Heart left ventricle (tissue), 16 donors: Measurements from ENCODE around the gene COQ8A. TPM values are rescaled to one million over a fixed set of nuclear protein-coding genes. Genes with fewer than 3 reads are reported as not detected.

Experiments used
- ATAC-seq, 4 donors: fragments of 200-7000 bp; cut with Tn5 transposase; one replicate each; pipeline ENCODE4 v1.9.1; 2020 to 2022; ENCODE audit warnings: moderate library complexity in 4 of 4, mild to moderate bottlenecking in 3 of 4, moderate number of reproducible peaks in 1 of 4
- DNase-seq, 5 donors: peaks; one replicate each; pipeline ENCODE4 v3.0.0-alpha.2; 2020
- H3K27ac ChIP-seq, 12 donors: fragments of 200-600 bp; sonication (generic) in 4 of 12; one replicate each; pipeline versions ENCODE4 v1.5.0 to v1.8.0; 2016 to 2022; ENCODE audit warnings: mild to moderate bottlenecking in 2 of 12
- H3K27me3 ChIP-seq, 9 donors: fragments of 200-600 bp; sonication (generic) in 2 of 9; one replicate each; pipeline versions ENCODE4 v1.5.1 to v1.8.0; 2016 to 2022; ENCODE audit warnings: mild to moderate bottlenecking in 3 of 9
- H3K36me3 ChIP-seq, 9 donors: fragments of 200-600 bp; sonication (generic) in 2 of 9; one replicate each; pipeline versions ENCODE4 v1.5.0 to v1.8.0; 2018 to 2022; ENCODE audit warnings: mild to moderate bottlenecking in 2 of 9
- H3K4me1 ChIP-seq, 12 donors: fragments of 200-600 bp; sonication (generic) in 4 of 12; one replicate each; pipeline versions ENCODE4 v1.5.0 to v1.8.0; 2016 to 2022; ENCODE audit warnings: mild to moderate bottlenecking in 3 of 12
- H3K4me3 ChIP-seq, 12 donors: fragments of 200-600 bp; sonication (generic) in 4 of 12; one replicate each; pipeline versions ENCODE4 v1.5.0 to v1.8.0; 2017 to 2022; ENCODE audit warnings: mild to moderate bottlenecking in 9 of 12, moderate library complexity in 4 of 12
- H3K9me3 ChIP-seq, 12 donors: fragments of 200-600 bp; sonication (generic) in 4 of 12; one replicate each; pipeline versions ENCODE4 v1.5.0 to v1.8.0; 2016 to 2022; ENCODE audit warnings: mild to moderate bottlenecking in 1 of 12
- CTCF ChIP-seq, 12 donors: fragments of 200-600 bp; sonication (generic) in 4 of 12; IDR thresholded peaks; one replicate each; pipeline versions ENCODE4 v1.5.0 to v1.8.0; 2018 to 2022; ENCODE audit warnings: antibody characterized with exemption in 12 of 12, mild to moderate bottlenecking in 5 of 12
- POLR2A ChIP-seq, 2 donors: fragments of 450-650 bp; IDR thresholded peaks; one replicate each; pipeline ENCODE4 v1.6.1; 2017; ENCODE audit warnings: antibody characterized with exemption in 2 of 2, mild to moderate bottlenecking in 2 of 2, moderate library complexity in 2 of 2
- WGBS, 4 donors: extraction: QIAGEN DNeasy Blood & Tissue Kit in 2 of 4; methylation state at CpG; one replicate each; pipeline versions ENCODE4 v1.1.5 to v1.1.7; 2013 to 2018; 5-methylcytosine and 5-hydroxymethylcytosine counted together
- intact Hi-C, 10 donors: fragments of 100-400 bp; cut with DNase I; formaldehyde crosslinking; loops; one replicate each; pipeline versions ENCODE4 v1.11.1 to v1.14.2; 2022
- long read RNA-seq, 3 donors: library from polyadenylated mRNA; unstranded; transcript quantifications; one replicate each; pipeline ENCODE4 v2.0.0, GENCODE V29; 2020 to 2021
- polyA plus RNA-seq, 2 donors: library from polyadenylated mRNA; stranded (reverse); fragments of 200-250 nt; gene quantifications; one replicate each; pipeline ENCODE4 v1.2.3, GENCODE V29; 2013
- total RNA-seq, 9 donors: library from RNA; depleted of rRNA in 2 of 9; stranded (reverse); fragments of >200 nt in 2 of 9; fragmentation: NEBNext Ultra II Directional in 3 of 9; extraction: Animal tissue kit (Norgen Biotek cat#: 25700) in 3 of 9; gene quantifications; one replicate each; pipeline versions ENCODE4 v1.1.0 to v1.2.4, GENCODE V29; 2016 to 2023
- donor health status: ischemic (EF 13 %, LVEDD 7.1; RV severe dilation, severe dysfunction).
- donor health status: healthy with polysubstance abuse.
- donor health status: DM: no; HTN: yes; CAD: no.
- donor health status: DM: no; HTN: no; CAD: no.
- donor health status: ischemic (EF 25% LVEDD 6.9; RV normal size, moderate dysfunction).
- donor health status: ischemic (EF 25% LVEDD 5.7; RV mildly dilated, moderate dysfunction).
- donor health status: healthy.
- donor health status: DM: yes; HTN: yes; CAD: no.
- donor health status: ischemic (EF 35%, LVEDD 5.7; RV mildly dilated, moderate dysfunction).
- donor health status: nonischemic (EF 11% LVEDD 7.7; RV severe dilation, severe dysfunction).
- donor health status: DM: yes; HTN: yes; CAD: no.
- donor health status: PGD.
- donor health status: ischemic (EF 29% LVEDD 5.4; RV normal size, mild dysfunction).
- donor health status: nonischemic (EF 23%, LVEDD 6.1; RV moderate dilation, normal function).

COQ8A gene
- 100 to 1,000 TPM; 141 to 915 (median 310) TPM for total RNA-seq
- 100 to 1,000 TPM; 193 to 243 TPM for polyA plus RNA-seq
- long read RNA-seq, donor 1, transcript COQ8A-201 (15 exons, 2,872 nt) = major isoform, 602 of 904 reads
- long read RNA-seq, donor 1, transcript COQ8A-207 (11 exons, 2,141 nt) = minor isoform, 5 of 904 reads
- long read RNA-seq, donor 1, partial matches to known transcripts = 182 of 904 reads
- long read RNA-seq, donor 1, other reads (novel, unspliced or antisense) = 115 of 904 reads
- long read RNA-seq, donor 2, transcript COQ8A-201 (15 exons, 2,872 nt) = major isoform, 1,713 of 2,274 reads
- long read RNA-seq, donor 2, transcript COQ8A-207 (11 exons, 2,141 nt) = minor isoform, 11 of 2,274 reads
- long read RNA-seq, donor 2, partial matches to known transcripts = 396 of 2,274 reads
- long read RNA-seq, donor 2, other reads (novel, unspliced or antisense) = 154 of 2,274 reads
- long read RNA-seq, donor 3, transcript COQ8A-201 (15 exons, 2,872 nt) = major isoform, 566 of 846 reads
- long read RNA-seq, donor 3, transcript COQ8A-207 (11 exons, 2,141 nt) = minor isoform, 8 of 846 reads
- long read RNA-seq, donor 3, partial matches to known transcripts = 162 of 846 reads
- long read RNA-seq, donor 3, other reads (novel, unspliced or antisense) = 110 of 846 reads

GRCh38 chr1:226940029-226940805 is at the start of gene COQ8A:
Gene COQ8A, plus strand, starts transcription at chr1:226940294. Its CDS starts 21,092 bp downstream, at chr1:226961386.
- Histone ChIP-seq H3K9me3 (peaks cover 0 to 6% (median 4%) of the 10 kb centered on the region in 12 donors), H3K4me3 (peak within 1 kb of the TSS; percentile 73 to 98 (median 86)), H3K36me3 (no peaks in the 10 kb centered on the region), H3K27ac (peak within 1 kb of the TSS; percentile 92 to 99 (median 98)), H3K4me1 (peaks cover 3 to 62% (median 47%) of the 10 kb centered on the region in 12 donors), H3K27me3 (no peaks in the 10 kb centered on the region)
- peak; percentile 99 to 100 (median 100) for DNase-seq
- TF ChIP-seq CTCF (IDR thresholded peaks at IDR 0.05) (no peak), POLR2A (IDR thresholded peaks at IDR 0.05) (peak; percentile 6 to 87)
- peak; percentile 96 to 98 (median 98) for ATAC-seq
- intact Hi-C loops = loop anchor here in 5 of 10 donors (1.0 to 5.0 kb wide), 4 partner anchors 20 to 47 kb away; no protein-coding TSS in a partner anchor
- 0 to 1% (median 0%) methylated on average over 11 to 73 of the region's 73 CpGs for WGBS, 4 donors

- no peaks in the 10 kb centered on the region for H3K27me3 ChIP-seq
- H3K4me3 ChIP-seq = no peak overlapping the region
- ATAC-seq (no peak), DNase-seq (no peak)
- WGBS, 4 donors = 89 to 95% (median 90%) methylated on average over 17 to 22 of the region's 22 CpGs
- H3K9me3 ChIP-seq = no peaks in the 10 kb centered on the region
- no peak overlapping the region for H3K27ac ChIP-seq
- peaks cover 0 to 31% (median 14%) of the 10 kb centered on the region in 12 donors for H3K4me1 ChIP-seq
- intact Hi-C loops = no loop called here
- TF ChIP-seq CTCF (IDR thresholded peaks at IDR 0.05) = no peak
- no peak for TF ChIP-seq POLR2A (IDR thresholded peaks at IDR 0.05)
- H3K36me3 ChIP-seq = peaks cover 0 to 87% (median 59%) of the 10 kb centered on the region in 9 donors
Measured at GRCh38 chr1:226890331-226891108, 49.6 kb upstream of the COQ8A start.

GRCh38 chr1:226891346-226891745 is 48.7 kb upstream of the COQ8A start:
- Histone ChIP-seq H3K36me3 (peaks cover 0 to 93% (median 68%) of the 10 kb centered on the region in 9 donors), H3K27me3 (no peaks in the 10 kb centered on the region), H3K4me1 (peaks cover 0 to 23% (median 8%) of the 10 kb centered on the region in 12 donors), H3K27ac (peak overlapping the region in 5 of 12 donors; percentile 49 to 66 (median 51)), H3K9me3 (no peaks in the 10 kb centered on the region), H3K4me3 (no peak overlapping the region)
- TF ChIP-seq CTCF (IDR thresholded peaks at IDR 0.05) (no peak), POLR2A (IDR thresholded peaks at IDR 0.05) (no peak)
- ATAC-seq = no peak
- intact Hi-C loops = no loop called here
- 93 to 97% (median 94%) methylated on average over 11 of the region's 11 CpGs for WGBS, 4 donors
- DNase-seq = no peak
